ENCODE data around the gene PFKL. TPM values are rescaled to one million over a fixed set of nuclear protein-coding genes. Genes with fewer than 3 reads are reported as not detected.

PFKL gene
- total and polyA plus RNA-seq, 2 of the 8 experiments (the other 6 are each of a cell fraction or from before 2014, with no cell fraction given), result 80.2 to 82.3 TPM

GRCh38 chr21:44291936-44292811 lies 7.7 kb upstream of the PFKL start:
- Histone ChIP-seq H3K27ac (ENCODE audit: low read depth, low read length) (no peak overlapping the region), H2BK120ac (replicated peaks; ENCODE audit: low read depth, low read length) (no peak overlapping the region), H3K4me3 (ENCODE audit: extremely low read depth in 1 of 4, insufficient read depth in 2 of 4, low read depth in 3 of 4, low read length in 4 of 4) (no peak overlapping the region), H3K79me2 (ENCODE audit: control insufficient read depth in 1 of 2, insufficient read depth in 2 of 2, low read length in 2 of 2) (no peaks in the 10 kb centered on the region), H3K18ac (ENCODE audit: extremely low read depth, low read length) (peak overlapping the region; percentile 32; the same call in 1 of the 2 replicates), H3K27me3 (replicated peaks in 1 of 4; ENCODE audit: control insufficient read depth in 3 of 4, extremely low read depth in 1 of 4, insufficient read depth in 3 of 4, low read length in 3 of 4) (no peaks in the 10 kb centered on the region; a peak in 1 of 7 replicates), H3K23me2 (ENCODE audit: low read depth, low read length) (no peaks in the 10 kb centered on the region; the same call in 1 of the 2 replicates), H3K4ac (replicated peaks; ENCODE audit: insufficient read length, low read depth, low read length) (no peak overlapping the region), H3K9ac (replicated peaks in 1 of 4; ENCODE audit: extremely low read depth in 1 of 4, low read depth in 3 of 4, low read length in 3 of 4) (no peak overlapping the region), H2BK20ac (ENCODE audit: low read length) (no peak overlapping the region), H3K14ac (ENCODE audit: insufficient read length) (no peak overlapping the region), H3K79me1 (ENCODE audit: low read depth, low read length) (no peaks in the 10 kb centered on the region), H2BK5ac (ENCODE audit: low read depth, low read length) (no peak overlapping the region), H2BK12ac (ENCODE audit: low read depth, low read length) (no peak overlapping the region), H3K23ac (ENCODE audit: insufficient read length) (no peak overlapping the region), H3K56ac (replicated peaks; ENCODE audit: insufficient read length, low read depth, low read length) (no peak overlapping the region), H4K5ac (ENCODE audit: insufficient read length, low read depth, low read length) (no peak overlapping the region), H2BK15ac (ENCODE audit: low read length) (no peak overlapping the region), H3K4me1 (replicated peaks in 1 of 4; ENCODE audit: control insufficient read depth in 3 of 4, insufficient read depth in 4 of 4, low read length in 3 of 4) (no peaks in the 10 kb centered on the region), H2AK5ac (ENCODE audit: low read depth, low read length) (no peak overlapping the region), H2AFZ (ENCODE audit: low read length) (no peak overlapping the region), H4K20me1 (replicated peaks in 1 of 2; ENCODE audit: control insufficient read depth in 1 of 2, insufficient read depth in 2 of 2, low read length in 2 of 2) (no peaks in the 10 kb centered on the region), H3K9me3 (ENCODE audit: insufficient read depth in 2 of 2, low read depth in 1 of 2, low read length in 1 of 2) (no peaks in the 10 kb centered on the region), H4K91ac (replicated peaks; ENCODE audit: insufficient read length, low read length) (no peak overlapping the region), H3K4me2 (ENCODE audit: insufficient read depth in 1 of 2, low read depth in 2 of 2, low read length in 2 of 2) (no peak overlapping the region), H3K36me3 (ENCODE audit: control insufficient read depth in 2 of 4, insufficient read depth in 4 of 4, low read length in 3 of 4) (no peaks in the 10 kb centered on the region), H4K8ac (ENCODE audit: extremely low read depth, insufficient read depth, low read length) (no peak overlapping the region; the same call in 1 of the 2 replicates)
- FAIRE-seq (no peak), DNase-seq (ENCODE audit: low read depth in 1 of 2, low spot score in 2 of 2) (no peak)
- CTCF ChIA-PET (ENCODE audit: partially characterized antibody), result interaction anchor here (0.6 kb wide), 1 partner anchor 183 kb away, joined by 3 read pairs; no protein-coding TSS in a partner anchor
- POLR2A ChIA-PET (ENCODE audit: partially characterized antibody), result no interaction called here
- 92% methylated on average over 18 of the region's 25 CpGs; no CpG with 5 or more reads in 1 of the 2 experiments for WGBS, 2 experiments (ENCODE audit: extremely low coverage in 1 of 2, insufficient coverage in 1 of 2, insufficient read length in 1 of 2, insufficient replicate concordance in 2 of 2, low coverage in 1 of 2, low lambda C conversion rate in 2 of 2, missing lambda C conversion rate in 1 of 2)
- no peak for TF ChIP-seq EP300 (IDR thresholded peaks at IDR 0.05; ENCODE audit: borderline replicate concordance in 1 of 2, low read depth in 2 of 2, low read length in 2 of 2)
- TF ChIP-seq EZH2 (IDR thresholded peaks at IDR 0.05; ENCODE audit: low read depth, low read length, severe bottlenecking), result no peak
- no peak for TF ChIP-seq MAFK (IDR thresholded peaks at IDR 0.05; ENCODE audit: low read depth, low read length)
- TF ChIP-seq NRF1 (IDR thresholded peaks at IDR 0.05; ENCODE audit: low read depth, low read length), result no peak
- TF ChIP-seq SAP30 (IDR thresholded peaks at IDR 0.05; ENCODE audit: insufficient read depth, insufficient replicate concordance, low read length), result no peak
- TF ChIP-seq, protein P1, sequence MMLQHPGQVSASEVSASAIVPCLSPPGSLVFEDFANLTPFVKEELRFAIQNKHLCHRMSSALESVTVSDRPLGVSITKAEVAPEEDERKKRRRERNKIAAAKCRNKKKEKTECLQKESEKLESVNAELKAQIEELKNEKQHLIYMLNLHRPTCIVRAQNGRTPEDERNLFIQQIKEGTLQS (IDR thresholded peaks at IDR 0.05; ENCODE audit: insufficient read depth, low read depth, low read length), result no peak
- TF ChIP-seq CHD2 (IDR thresholded peaks at IDR 0.05; ENCODE audit: low read length), result no peak
- no peak for TF ChIP-seq TEAD4 (IDR thresholded peaks at IDR 0.05; ENCODE audit: low read depth, low read length)
- no peak for TF ChIP-seq SUZ12 (IDR thresholded peaks at IDR 0.05; ENCODE audit: low read length)

Measured in H1 (cell line).